ENCODE results near the gene DLGAP4.

The DLGAP4 gene

GRCh38 chr20:36269507-36269906, 36.6 kb upstream of the DLGAP4 start:
- Histone ChIP-seq H3K4me3 (replicated peaks; ENCODE audit: insufficient read depth, low read length) (no peak overlapping the region), H3K27me3 (ENCODE audit: insufficient read depth, poor library complexity, severe bottlenecking) (no peaks in the 10 kb centered on the region), H3K27ac (replicated peaks) (no peak overlapping the region)
- TF ChIP-seq GABPA (IDR thresholded peaks at IDR 0.05; ENCODE audit: low read depth): no peak
- TF ChIP-seq POLR2AphosphoS5 (IDR thresholded peaks at IDR 0.05; ENCODE audit: low read depth): no peak
- no peak for TF ChIP-seq SPI1 (IDR thresholded peaks at IDR 0.05; ENCODE audit: borderline replicate concordance, low read depth)
- TF ChIP-seq REST (IDR thresholded peaks at IDR 0.05; ENCODE audit: insufficient replicate concordance, low read depth): no peak
- no peak for TF ChIP-seq CTCF (IDR thresholded peaks at IDR 0.05; ENCODE audit: insufficient read depth, low read length)
- no peak for DNase-seq (ENCODE audit: low read depth in 1 of 2, low spot score in 1 of 2)

GRCh38 chr20:36270744-36271638, 35.1 kb upstream of the DLGAP4 start:
- Histone ChIP-seq H3K27me3 (ENCODE audit: insufficient read depth, poor library complexity, severe bottlenecking) (no peaks in the 10 kb centered on the region), H3K27ac (replicated peaks) (no peak overlapping the region), H3K4me3 (replicated peaks; ENCODE audit: insufficient read depth, low read length) (no peak overlapping the region)
- DNase-seq (ENCODE audit: low read depth in 1 of 2, low spot score in 1 of 2): no peak
- TF ChIP-seq POLR2AphosphoS5 (IDR thresholded peaks at IDR 0.05; ENCODE audit: low read depth) (no peak), REST (IDR thresholded peaks at IDR 0.05; ENCODE audit: insufficient replicate concordance, low read depth) (no peak)

- no peak overlapping the region for H3K4me3 ChIP-seq (replicated peaks; ENCODE audit: insufficient read depth, low read length)
- no peak overlapping the region for H3K27ac ChIP-seq (replicated peaks)
- TF ChIP-seq GABPA (IDR thresholded peaks at IDR 0.05; ENCODE audit: low read depth) (no peak), POLR2AphosphoS5 (IDR thresholded peaks at IDR 0.05; ENCODE audit: low read depth) (no peak), CTCF (IDR thresholded peaks at IDR 0.05; ENCODE audit: insufficient read depth, low read length) (no peak), SPI1 (IDR thresholded peaks at IDR 0.05; ENCODE audit: borderline replicate concordance, low read depth) (no peak), REST (IDR thresholded peaks at IDR 0.05; ENCODE audit: insufficient replicate concordance, low read depth) (no peak)
- no peak for DNase-seq (ENCODE audit: low read depth in 1 of 2, low spot score in 1 of 2)
- no peaks in the 10 kb centered on the region for H3K27me3 ChIP-seq (ENCODE audit: insufficient read depth, poor library complexity, severe bottlenecking)
These were observed 34.2 kb upstream of the DLGAP4 start for GRCh38 chr20:36271639-36272546.
